Measurements from ENCODE around the gene SYNGR3.

Gene SYNGR3

DNA sequence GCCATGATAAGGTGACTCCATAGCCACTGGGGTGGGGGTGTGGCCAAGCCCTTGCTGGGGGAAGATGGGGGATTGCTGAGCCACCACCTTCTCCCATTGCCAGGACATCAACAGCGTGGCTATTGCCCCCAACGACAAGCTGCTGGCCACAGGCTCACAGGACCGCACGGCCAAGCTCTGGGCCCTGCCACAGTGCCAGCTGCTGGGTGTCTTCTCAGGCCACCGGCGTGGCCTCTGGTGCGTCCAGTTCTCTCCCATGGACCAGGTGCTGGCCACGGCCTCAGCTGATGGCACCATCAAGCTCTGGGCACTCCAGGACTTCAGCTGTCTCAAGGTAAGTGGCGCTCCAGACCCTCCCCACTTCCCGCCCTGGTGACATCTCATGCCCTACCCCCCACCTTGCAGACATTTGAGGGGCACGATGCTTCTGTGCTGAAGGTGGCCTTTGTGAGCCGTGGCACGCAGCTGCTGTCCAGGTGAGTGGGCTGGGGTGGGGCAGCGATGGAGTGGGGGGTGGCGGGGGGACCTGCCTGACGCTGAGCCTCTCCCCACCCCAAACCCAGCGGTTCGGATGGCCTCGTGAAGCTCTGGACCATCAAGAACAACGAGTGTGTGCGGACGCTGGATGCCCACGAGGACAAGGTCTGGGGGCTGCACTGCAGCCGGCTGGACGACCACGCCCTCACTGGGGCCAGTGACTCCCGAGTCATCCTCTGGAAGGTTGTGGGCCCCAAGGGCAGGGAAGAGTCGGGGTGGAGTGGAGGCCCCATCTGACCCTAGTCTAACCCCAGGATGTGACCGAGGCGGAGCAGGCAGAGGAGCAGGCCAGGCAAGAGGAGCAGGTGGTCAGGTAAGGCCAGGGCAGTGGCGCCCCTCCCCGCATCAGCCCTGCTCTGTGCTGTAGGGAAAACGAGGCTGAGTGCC lies 12.6 kb upstream of the SYNGR3 start:
- DNase-seq (ENCODE audit: low read depth in 2 of 2), result no peak

DNA sequence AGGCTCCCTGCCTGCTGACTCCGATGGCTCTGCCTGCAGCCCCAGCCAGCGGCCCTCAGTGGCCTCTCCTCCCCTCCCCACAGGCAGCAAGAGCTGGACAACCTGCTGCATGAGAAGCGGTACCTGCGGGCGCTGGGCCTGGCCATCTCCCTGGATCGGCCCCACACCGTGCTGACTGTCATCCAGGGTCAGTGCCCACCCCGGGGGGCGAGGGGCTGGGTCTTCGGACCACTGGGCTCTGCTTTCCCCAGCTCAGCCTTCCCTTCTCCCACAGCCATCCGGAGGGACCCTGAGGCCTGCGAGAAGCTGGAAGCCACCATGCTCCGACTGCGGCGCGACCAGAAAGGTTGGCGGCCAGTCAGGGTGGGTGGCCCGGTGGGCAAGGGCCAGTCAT lies 11.9 kb upstream of the SYNGR3 start:
- no peak for DNase-seq (ENCODE audit: low read depth in 2 of 2)

DNA sequence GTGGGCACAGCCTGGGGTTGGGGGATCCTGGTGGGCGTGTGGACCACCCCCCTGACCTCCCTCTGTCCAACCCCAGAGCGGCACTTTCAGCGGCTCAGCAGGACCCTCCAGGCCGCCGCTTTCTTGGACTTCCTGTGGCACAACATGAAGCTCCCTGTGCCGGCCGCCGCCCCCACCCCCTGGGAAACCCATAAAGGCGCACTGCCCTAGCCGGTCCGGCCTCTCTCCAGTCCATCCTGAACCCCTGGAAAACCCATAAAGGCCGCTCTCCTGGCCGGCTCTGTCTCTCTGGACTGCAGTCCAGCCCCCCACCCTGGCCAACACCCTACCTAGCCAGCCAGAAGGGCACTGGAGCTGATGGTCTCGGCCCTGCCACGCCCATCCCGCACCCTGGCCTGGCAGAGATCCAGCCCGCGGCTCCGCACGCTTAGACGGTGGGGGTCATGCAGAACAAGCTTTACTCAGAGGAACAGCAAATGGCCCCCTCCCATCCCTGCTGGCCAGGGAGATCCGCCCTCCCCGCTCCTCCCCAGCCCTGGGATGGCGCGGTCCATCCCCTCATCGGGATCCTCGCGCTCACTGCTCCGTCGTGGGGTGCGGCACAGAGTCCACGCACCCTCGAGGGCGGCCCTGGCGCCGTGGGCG lies 11.2 kb upstream of the SYNGR3 start:
- no peak for DNase-seq (ENCODE audit: low read depth in 2 of 2)

DNA sequence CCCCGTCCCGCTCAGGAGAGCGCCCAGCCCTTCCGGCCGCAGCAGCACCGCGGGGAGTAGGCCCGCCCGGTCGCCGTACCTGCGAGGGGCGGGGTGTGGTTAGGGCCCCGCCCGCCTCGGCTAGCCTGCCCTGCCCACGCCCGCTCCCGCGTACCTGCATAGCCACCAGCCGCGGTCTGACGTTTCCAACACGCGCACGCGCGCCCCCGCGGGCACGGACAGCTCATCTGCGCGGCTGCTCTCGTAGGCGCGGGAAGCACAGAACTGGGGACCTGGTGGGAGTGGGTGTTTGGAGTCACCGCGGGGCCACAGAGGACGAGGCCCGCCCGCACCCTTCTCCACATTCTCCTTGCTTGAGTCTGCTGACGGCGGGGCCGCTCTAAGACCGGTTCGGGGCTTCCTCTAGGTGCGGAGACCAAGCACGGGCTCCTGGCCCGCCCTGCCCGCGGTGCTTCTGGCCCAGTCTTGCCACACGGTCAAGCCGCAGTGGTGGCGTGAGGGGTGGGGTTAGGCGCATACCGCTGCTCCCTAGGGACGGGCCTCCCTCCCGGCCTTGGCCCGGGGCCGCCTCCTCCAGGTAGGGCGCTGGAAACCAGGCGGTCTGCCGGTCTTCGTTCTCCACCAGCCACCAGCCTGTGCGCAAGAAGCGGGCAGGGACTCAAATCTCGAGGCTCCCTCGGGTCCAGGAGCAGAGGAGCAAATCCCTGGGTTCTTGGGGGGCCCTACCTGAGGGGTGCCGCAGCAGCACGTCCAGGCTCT lies 10.3 kb upstream of the SYNGR3 start:
- DNase-seq (ENCODE audit: low read depth in 2 of 2), result no peak

DNA sequence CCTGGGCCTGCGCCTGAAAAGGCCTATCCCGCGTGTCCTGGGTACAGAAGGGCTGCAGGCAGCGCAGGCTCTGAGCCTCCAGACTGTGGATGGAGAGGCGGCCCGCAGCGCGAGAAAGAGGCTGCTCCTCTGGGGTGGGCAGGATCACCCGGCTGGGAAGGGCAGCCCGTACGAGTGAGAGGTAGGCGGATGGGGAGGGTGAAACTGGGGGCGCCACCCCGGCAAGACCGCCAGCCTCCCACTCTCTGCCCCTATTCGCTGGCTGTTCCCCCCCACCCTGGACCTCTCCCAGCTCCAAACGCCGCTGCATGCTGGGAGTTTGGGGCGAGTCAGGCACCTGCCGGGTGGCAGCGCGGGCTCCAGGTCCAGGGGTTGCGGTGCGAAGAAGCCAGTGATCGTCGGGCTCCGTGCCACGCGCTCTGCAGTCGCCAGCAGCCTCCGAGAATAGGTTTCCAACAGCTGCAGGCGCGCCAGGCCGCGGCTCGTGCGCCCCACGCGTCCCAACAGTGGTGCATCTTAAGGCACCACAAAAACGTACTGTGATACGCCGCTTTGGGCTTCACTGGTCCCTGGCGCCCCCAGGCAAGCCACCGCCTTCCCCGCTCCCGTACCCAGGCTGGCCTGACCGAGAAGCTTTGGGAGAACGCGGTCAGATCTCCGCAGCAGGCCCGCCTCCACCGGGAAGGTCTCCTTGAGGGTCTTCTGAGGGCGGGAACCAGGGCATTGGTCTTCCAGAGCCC lies 9.6 kb upstream of the SYNGR3 start:
- DNase-seq (ENCODE audit: low read depth in 2 of 2), result no peak

DNA sequence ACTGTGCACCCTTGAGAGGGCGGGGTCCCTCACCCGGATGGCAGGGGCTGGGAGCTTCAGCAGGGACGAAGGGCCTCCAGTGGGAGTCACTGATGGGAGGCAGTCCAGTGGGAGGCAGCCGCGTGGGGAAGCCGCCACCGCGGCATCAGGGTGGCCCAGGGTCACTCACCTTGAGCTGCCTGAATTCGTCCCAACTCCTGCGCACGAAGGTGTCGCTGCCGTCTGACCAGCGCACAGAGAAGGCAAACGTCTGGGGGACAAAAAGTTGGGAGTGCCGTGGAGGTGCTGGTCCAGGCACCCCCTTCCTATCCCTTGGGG lies 9.0 kb upstream of the SYNGR3 start:
- no peak for DNase-seq (ENCODE audit: low read depth in 2 of 2)

DNA sequence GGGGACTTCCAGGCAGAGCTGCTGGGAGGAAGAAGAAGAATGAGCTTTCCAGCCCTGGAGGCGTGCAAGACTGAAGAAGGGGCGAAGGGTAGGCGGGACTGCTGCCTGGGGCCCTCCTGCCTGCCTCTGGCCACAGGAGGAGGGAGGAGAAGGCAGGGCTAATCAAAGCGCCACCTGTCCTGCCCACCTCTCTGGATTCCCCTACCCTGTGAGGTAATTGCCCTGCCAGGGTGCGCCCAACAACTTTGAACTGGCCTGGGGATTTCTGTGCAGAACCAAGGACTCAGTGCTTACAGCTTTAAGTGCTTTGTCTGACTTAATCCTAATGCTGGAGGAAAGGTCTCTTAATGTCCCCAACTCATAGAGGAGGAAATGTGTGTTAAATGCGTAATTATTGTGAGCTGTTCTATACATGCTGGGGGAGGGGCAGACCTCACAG lies 8.4 kb upstream of the SYNGR3 start, which contains the start of gene NOXO1:
TSS of gene NOXO1 (minus strand) at position 72 of the 439 bp plus-strand sequence. CDS start 290 bp downstream, outside the sequence.
- no peak for DNase-seq (ENCODE audit: low read depth in 2 of 2)

DNA sequence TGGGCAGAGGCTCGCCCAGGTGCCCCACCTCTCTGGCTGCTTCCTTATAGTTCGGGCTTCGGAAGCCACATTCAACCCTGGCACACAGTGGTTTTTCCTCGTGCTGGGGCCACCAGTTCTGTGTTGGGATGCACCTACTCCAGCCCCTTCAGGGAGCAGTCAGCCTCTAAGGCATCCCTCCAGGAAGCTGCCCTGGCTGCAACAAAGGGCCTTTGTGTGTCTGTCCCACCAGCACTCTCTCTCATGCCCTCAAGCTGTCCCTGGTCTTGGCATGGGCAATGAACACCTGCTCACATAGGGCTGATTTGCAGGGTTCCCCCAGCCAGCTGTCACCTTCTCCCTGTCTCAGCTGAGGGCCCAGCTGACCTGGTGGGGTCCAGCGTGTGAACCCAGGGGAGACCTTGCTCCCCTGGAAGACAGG lies 7.7 kb upstream of the SYNGR3 start:
- DNase-seq (ENCODE audit: low read depth in 2 of 2), result no peak

DNA sequence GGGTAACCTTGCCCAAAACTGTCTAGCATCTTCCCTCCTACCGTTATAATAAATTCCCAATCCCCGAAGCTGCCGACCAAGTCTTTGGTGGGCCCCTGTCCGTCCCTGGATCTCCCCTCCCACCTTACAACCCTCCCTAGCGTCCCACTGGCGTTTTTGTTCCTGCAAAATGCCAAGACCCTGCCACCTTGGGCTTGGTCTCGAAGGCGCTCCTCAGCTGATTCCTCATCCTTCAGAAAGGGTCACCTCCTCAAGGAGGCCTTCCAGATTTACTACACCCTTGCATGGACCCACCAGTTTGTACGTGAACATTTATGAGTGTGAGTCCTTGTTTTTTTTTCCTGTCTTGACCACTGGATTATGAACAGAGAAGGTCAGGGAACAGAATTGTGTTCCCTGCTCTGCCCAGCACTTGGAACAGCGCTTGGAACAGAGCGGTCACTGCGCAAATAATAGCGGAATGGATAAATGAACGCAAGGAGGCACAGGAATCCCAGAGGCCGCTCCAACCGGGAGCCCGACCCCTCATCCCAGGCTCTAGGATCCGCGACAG lies 6.7 kb upstream of the SYNGR3 start:
- no peak for DNase-seq (ENCODE audit: low read depth in 2 of 2)

DNA sequence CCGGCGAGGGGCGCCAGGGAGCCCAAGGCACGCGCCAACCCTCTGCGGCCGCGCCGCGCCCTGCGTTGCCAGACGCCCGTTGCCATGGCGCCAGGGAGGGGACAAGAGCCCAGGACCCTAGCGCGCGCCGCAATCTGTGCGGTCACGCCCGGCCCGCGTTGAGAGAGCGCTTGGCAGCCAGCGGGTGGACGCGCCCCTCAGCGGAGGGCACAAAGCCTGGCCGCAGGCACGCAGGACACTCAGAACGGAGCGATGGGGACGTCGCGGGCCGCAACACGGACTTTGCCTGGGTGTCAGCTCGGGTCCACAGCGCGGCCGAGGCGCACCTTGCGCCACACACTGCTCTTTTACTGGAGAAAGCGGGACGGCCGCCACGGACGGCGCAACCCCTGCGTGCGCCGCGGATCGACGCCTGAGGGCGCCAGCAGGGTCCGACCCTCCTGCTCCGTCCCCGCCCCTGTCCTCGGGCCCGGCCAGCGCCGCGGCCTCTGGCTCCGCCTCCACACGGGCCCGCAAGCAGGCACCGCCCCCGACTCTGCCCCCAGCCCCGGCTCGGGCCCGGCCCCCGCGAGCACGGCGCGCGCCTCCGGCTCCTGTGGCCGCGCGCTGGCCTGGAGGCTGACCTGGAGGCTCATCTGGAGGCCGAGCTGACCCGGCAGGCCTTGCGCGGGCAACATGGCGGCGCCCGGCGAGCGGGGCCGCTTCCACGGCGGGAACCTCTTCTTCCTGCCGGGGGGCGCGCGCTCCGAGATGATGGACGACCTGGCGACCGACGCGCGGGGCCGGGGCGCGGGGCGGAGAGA lies 6.0 kb upstream of the SYNGR3 start, which contains the start of gene GFER:
TSS of gene GFER (plus strand) at position 650 of the 803 bp plus-strand sequence. CDS start at position 676, 26 bp downstream.
- no peak for DNase-seq (ENCODE audit: low read depth in 2 of 2)

DNA sequence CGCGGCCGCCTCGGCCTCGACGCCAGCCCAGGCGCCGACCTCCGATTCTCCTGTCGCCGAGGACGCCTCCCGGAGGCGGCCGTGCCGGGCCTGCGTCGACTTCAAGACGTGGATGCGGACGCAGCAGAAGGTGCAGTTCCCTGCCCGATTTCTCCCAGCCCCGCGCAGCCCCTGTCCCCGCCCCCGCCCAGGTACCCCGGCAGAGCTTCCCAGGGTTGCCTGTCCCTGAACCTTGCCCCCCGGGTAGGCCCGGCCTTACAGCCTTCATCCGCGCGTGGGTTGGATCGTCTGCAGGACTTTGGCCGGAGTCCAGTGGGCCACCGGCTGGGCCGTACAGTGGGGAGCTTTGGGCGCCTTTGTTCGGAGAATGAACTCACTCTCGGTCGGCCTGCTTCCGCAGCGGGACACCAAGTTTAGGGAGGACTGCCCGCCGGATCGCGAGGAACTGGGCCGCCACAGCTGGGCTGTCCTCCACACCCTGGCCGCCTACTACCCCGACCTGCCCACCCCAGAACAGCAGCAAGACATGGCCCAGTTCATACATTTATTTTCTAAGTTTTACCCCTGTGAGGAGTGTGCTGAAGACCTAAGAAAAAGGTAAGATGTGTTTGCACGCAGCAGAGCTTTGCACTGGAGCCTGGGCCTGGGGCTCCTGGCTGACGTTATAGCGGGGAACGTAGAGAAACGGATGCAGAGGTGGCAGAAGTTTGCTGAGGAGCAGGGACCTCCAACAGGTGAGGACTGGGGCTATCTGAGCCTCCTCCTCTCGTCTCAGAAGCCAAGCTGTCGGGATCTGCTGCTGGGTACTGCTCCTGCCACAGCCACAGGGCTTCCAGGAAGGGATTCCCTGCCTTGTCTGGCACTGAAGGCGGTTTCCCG lies 5.2 kb upstream of the SYNGR3 start:
- DNase-seq (ENCODE audit: low read depth in 2 of 2), result no peak

DNA sequence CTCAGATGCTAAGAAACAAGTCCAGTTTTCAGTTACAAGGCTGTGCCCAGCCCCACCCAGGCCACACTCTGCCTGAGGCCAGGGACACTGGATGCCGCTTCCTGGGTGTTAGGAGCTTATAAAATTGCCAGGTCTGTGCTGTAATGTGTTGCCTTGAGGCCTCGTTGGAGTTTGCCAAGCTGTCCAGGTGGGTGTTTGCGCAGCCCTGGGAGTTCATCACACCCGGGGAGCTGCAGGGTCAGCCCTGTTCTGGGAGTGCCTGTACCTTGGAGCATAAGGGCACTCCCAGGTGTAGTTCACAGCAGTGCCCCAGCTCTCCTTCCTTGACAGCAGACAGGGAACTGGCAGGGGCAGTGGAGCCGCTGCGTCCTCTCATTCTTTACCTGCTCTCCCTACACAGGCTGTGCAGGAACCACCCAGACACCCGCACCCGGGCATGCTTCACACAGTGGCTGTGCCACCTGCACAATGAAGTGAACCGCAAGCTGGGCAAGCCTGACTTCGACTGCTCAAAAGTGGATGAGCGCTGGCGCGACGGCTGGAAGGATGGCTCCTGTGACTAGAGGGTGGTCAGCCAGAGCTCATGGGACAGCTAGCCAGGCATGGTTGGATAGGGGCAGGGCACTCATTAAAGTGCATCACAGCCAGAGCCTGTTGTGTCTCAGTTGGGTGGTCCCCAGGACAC lies 4.2 kb upstream of the SYNGR3 start:
- no peak for DNase-seq (ENCODE audit: low read depth in 2 of 2)

DNA sequence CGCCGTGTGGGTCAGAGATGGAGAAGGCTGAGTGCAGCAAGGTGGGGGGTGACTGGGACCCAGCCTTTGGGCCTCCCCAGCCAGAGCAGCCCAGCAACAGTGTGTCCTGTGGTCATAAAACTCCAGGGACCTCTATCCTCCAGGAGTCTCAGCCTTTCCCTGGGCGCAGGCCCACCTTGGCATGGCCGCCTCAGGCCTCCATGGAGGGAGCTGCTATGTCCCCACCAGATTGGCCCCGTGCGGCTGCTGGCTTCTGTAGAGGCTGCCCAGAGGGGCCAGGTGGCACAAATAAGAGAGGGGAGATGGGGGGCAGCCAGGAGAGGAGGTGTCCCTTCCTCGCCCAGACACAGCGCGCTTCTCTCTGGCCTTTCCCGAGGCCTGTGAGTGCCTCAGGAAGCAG lies 2.6 kb upstream of the SYNGR3 start:
- DNase-seq (ENCODE audit: low read depth in 2 of 2), result no peak

DNA sequence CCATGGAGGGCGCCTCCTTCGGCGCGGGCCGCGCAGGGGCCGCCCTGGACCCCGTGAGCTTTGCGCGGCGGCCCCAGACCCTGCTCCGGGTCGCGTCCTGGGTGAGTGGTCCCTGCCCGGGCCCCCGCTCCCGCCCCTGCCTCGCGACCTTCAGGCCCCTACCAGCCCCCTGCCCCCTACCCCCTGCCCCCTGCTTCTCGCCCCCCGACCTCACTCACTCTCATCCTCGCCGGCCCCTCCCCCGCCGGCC lies 256 bp downstream of the SYNGR3 start:
- no peak for DNase-seq (ENCODE audit: low read depth in 2 of 2)

DNA sequence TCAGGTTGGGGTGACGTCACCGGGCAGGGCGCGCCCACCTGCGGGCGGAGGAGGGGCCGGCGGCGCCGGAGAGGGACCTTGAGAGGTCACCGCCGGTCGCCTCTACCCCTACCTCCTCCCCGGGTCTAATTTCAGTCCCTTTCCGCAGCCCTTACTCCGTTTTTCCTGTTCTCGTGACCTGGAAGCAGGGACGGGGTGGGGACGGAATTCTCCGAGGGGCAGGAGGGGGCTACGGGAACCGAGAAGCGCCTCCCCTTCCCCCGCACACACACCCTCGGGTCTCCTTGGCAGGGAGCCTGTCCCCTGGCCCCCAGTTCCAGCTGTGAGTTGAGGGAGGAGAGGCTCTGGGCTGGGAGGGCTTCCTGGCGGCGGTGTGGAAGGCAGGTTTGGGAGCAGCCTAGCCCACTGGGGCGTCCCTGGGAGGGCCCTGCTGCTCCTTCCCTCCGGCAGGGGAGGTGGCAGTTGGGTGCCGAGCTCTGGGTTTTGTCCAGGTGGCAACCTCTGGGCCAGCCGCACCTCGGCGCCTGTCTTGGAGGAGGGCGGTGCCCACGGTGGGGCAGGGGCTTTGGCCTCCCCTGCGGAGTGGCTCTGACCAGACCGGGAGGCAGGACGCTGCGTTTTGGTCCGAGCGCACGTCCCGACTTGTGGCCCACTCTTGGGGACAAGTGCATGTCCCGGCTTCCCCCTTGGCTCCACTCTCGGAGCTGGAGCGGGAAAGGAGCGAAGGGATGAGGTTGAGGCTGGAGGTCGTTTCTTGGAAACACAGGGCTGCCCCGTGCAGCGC lies 773 bp downstream of the SYNGR3 start:
- no peak for DNase-seq (ENCODE audit: low read depth in 2 of 2)

DNA sequence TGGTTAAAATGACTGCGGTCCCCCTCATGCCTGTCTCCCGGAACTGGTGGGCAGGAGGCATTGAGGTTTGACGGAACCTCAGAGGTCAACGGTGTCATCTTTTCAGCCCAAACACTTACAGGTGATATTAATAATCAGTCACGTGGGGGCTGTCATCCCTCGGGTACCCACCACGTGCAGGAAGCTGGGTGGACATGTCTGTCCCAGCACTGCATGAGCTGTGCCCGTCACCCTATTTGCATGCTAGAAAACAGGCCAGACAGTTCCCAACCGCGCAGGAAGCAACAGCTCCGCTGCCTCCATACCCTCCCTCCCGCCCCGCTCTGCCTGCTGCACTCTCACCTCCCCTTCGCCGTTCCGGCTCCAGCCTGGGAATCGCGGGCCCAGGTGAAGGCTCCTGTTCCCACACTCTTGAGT lies 1.4 kb downstream of the SYNGR3 start:
- DNase-seq (ENCODE audit: low read depth in 2 of 2), result no peak

DNA sequence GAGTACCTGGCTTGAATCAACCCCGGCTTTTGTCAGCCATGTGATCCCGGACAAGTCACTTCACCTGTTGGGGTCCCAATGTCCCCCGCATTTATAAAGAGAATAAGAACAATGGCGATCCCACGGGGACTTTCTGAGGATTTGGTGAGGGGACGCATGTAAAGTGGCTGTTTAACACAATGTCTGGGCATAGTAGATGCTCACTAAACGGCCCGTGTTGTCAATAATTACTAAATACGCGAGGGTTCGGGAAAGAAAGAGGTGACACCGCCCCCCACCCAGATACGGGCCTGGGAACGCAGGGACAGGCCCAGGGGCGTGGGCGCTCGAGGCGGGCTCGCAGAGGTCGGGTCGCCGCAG lies 1.8 kb downstream of the SYNGR3 start:
- no peak for DNase-seq (ENCODE audit: low read depth in 2 of 2)

DNA sequence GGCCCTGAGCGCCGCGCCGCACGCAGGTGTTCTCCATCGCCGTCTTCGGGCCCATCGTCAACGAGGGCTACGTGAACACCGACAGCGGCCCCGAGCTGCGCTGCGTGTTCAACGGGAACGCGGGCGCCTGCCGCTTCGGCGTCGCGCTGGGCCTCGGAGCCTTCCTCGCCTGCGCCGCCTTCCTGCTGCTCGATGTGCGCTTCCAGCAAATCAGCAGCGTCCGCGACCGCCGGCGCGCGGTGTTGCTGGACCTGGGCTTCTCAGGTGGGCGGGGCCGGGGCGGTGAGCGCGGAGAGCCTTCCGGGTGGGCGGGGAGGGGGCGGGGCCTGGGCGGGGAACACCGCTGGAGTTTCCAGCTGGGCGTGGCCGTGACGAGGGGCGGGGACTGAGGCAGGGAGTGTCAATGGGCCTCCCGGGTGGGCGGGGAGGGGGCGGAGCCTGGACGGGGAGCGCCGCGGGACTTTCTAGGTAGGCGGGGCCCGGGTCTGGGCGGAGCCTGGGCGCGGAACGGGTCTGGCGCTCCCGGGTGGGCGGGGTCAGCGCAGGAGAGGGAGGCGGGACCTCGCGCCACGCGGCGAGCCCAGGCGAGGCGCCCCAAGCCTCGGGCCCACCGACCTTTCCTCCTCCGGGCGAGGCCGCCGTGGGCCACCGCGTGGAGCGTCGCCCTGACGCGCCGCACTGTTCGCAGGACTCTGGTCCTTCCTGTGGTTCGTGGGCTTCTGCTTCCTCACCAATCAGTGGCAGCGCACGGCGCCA lies 2.4 kb downstream of the SYNGR3 start:
- peak; percentile 98 for DNase-seq (ENCODE audit: low read depth in 2 of 2)
